HUDEP-2 (cell line): ENCODE data around the gene CPA4.
"Not testable (repeated sequence)": the region's sequence is repeated elsewhere in the genome, so short reads cannot be mapped to it uniquely, and the experiment has no call there.

Experiments
- DNase-seq, 76 experiments: peaks; one replicate each; lab custom pipeline; 2025; ENCODE audit not compliant: unreplicated experiment in 76 of 76; lab: John Stamatoyannopoulos, UW

Gene CPA4

GRCh38 chr7:130292682-130293257, at the start of gene CPA4:
Gene CPA4 (plus strand): TSS chr7:130293161. CDS start chr7:130293181, 20 bp downstream.
- no peak for DNase-seq

- DNase-seq, result not testable (repeated sequence)
Measured at GRCh38 chr7:130243486-130243885, 49.5 kb upstream of the CPA4 start.

- not testable (repeated sequence) for DNase-seq
Measured at GRCh38 chr7:130246491-130246890, 46.5 kb upstream of the CPA4 start.

- not testable (repeated sequence) for DNase-seq
Measured at GRCh38 chr7:130248842-130249241, 44.1 kb upstream of the CPA4 start.

GRCh38 chr7:130249626-130250025, 43.3 kb upstream of the CPA4 start:
- DNase-seq, result not testable (repeated sequence)

DNA sequence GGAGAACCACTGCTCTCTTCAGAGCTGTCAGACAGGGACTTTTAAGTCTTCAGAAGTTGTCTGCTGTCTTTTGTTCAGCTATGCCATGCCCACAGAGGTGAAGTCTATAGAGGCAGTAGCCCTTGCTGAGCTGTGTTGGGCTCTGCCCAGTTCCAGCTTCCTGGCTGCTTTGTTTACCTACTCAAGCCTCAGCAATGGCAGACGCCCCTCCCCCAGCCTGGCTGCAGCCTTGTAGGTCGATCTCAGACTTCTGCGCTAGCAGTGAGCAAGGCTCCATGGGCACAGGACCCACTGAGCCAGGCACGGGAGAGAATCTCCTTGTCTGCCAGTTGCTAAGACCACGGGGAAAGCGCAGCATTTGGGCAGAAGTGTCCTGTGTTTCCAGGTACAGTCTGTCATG, 38.4 kb upstream of the CPA4 start:
- no peak for DNase-seq

- DNase-seq, result no peak
Measured at GRCh38 chr7:130256704-130257103, 36.3 kb upstream of the CPA4 start.

DNA sequence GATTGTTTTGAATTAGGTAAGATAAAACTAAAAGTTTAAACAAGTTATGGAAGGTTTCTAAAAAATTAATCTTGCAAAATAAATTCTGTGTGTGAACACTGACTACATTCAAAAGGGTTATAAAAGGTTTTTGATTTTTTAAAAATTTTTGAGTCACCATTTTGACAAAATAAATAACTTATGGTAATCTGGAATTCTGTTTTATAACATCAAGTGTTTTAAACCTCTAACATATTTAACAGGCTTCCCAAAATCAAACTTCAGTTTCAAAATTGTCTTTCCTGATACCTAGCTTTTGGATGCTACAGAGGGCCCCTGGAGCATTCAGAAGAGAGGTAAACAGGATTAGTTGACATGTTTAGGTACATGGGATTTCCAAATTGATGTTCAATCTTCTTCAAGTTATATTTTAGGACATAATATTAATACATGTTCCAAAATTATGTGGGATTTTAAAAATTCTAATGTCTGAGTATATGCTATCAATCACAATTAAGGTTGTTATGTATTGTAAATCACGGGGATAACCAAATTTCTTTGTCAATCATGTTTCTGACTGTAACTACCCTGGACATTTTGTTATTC, 34.4 kb upstream of the CPA4 start:
- no peak for DNase-seq

DNA sequence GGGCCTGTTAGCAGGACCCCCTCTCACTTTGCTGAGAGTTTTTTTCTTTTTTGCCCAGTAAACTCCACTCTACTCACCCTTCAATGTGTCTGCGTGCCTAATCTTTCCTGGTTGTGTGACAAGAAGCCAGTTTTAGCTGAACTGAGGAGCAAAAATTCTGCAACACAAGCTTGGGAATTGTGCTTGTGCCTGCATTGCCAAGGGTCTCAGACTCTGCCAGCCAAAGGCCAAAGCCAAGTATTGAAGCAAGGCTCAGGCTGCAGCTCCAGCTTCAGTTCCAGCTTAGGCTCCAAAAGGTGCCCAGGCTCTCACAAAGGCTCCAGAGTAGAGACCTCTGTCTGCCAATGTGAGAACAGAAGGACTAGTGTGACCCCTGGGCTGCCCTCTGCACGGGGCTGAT, 30.5 kb upstream of the CPA4 start:
- DNase-seq, result no peak

GRCh38 chr7:130263130-130263529, 29.8 kb upstream of the CPA4 start:
- DNase-seq, result no peak

DNA sequence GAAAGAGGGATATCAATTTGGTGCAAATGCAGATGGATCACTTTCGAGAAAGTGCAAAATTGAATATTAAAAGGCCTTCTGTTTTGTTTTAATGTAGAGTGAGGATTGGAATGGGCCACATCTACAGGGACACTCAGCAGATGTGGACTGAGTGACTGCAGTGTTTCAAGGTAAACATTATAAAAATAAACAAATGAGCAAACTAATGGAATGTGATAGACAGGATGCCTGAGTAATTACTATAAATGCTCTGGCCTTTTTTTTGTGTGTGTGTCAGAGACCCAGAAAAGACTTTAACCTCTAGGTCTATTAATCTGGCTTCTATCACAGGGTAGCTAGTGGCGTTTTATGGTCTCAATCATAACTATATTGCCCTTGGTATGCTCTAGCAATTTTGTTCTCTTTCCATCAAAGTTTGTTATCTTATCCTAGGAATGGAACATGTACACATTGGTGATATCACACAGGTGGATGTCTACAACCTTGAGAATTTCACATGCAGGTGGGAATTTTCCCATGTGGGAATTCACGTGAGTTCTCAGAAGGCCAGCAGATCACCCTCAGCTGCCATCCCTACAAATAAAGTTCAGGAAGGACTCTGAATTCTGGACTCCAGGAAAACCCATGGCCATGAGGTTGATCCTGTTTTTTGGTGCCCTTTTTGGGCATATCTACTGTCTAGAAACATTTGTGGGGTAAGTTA, 26.6 kb upstream of the CPA4 start, which contains the start of gene CPA2:
Gene CPA2, plus strand, starts transcription at position 606 of the 703 bp plus-strand sequence. Its CDS starts 19 bp downstream, at position 625.
- no peak for DNase-seq

- DNase-seq, result no peak
Measured at GRCh38 chr7:130266961-130267321, 26.0 kb upstream of the CPA4 start.

DNA sequence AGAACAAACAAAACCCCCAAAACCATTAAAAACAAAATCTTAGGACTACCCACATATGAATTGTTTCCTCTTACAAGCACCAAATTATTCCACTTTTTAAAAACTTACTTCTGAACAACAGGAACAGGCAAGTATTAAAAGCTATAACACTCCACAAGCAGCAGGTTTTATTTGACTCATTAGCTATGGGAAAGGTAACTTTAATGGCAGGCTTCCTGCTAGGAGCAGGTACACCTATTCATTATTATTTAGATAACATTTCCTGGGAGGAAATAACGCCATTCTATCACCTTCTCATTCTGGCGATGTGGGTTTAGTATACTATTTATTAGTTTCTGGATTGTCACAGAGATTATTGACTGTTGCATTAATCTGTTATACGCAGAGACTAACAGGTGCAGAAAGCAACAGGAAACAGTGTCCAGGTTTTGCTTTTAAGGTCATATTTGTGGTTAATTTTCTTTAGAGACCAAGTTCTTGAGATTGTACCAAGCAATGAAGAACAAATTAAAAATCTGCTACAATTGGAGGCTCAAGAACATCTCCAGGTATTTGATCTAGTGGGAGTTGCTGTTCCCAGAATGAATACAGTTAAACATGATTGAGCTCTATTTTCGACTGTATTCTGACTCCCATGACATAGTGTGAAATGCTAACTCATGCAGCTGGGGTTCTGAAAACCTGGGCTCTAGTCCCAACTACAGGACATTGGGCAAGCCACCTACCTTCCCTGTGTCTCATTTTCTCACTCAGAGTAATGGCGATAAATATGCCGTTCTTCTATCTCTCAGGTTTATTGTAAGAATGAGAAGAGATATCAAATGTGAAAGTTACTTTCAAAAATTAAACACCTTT, 24.3 kb upstream of the CPA4 start:
- no peak for DNase-seq

- no peak for DNase-seq
Measured at GRCh38 chr7:130269318-130269694, 23.7 kb upstream of the CPA4 start.

GRCh38 chr7:130270947-130271800, 21.8 kb upstream of the CPA4 start:
- no peak for DNase-seq

- no peak for DNase-seq
Measured at GRCh38 chr7:130272381-130273080, 20.4 kb upstream of the CPA4 start.

DNA sequence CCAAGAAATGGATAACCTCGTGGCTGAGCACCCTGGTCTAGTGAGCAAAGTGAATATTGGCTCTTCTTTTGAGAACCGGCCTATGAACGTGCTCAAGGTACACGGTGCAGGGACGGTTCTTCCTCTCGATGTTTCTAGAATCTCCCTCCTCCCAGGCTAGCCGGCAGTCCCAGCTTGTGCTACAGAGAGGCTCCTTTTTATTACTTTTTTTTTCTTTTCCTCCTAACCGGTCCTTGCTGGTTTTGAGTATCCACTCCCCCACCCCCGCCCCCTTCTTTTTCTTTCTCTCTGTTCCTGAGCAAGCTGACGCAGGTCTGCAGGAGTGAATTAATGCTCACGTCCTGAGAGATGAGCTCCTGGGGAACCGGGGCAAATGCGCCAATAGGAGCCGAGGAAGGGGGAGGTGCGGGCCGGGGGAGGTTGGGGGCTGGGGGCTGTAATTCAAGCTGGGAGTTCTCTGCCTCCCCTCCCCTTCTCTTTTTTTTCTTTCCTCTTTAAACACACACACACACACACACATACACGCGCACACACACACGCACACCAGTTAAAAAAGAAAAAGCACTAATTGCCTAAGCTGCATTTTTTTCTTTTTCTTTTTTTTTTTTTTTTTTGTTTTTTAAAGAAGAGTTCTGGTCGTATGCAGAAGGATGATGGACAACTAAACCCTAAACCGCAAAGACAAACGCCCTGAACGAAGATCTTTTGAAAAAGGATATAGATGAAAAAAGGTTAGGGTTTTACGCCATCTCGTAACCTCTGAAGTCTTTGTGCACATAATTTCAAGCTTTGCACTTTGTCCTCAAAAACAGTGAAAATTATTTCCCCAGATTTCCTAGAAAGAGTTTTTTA, 19.7 kb upstream of the CPA4 start:
- DNase-seq, result no peak

- DNase-seq, result no peak
Measured at GRCh38 chr7:130273933-130274255, 19.1 kb upstream of the CPA4 start.

GRCh38 chr7:130274296-130274695, 18.7 kb upstream of the CPA4 start:
- DNase-seq, result no peak
